Right lobe of liver (tissue), 4 donors: ENCODE data around the gene NT5E.

ENCODE experiments used
- POLR2A ChIP-seq: fragments of 450-650 bp; IDR thresholded peaks from one replicate; pipeline ENCODE4 v1.6.1; 2017; ENCODE audit warnings: antibody characterized with exemption, mild to moderate bottlenecking
- TF ChIP-seq, protein P1 (sequence below), 4 donors: fragments of 200-600 bp in 3 of 4; fragments of 450-650 bp in 1 of 4; IDR thresholded peaks; one replicate each; pipeline versions ENCODE4 v1.5.1 to v1.8.0; 2016 to 2022; ENCODE audit warnings: antibody characterized with exemption in 4 of 4, mild to moderate bottlenecking in 2 of 4
- donor health status: DM: no; HTN: no; CAD: no.
- donor health status: DM: no; HTN: no; CAD: no.
- donor health status: DM: no; HTN: yes; CAD: no.

DNA sequence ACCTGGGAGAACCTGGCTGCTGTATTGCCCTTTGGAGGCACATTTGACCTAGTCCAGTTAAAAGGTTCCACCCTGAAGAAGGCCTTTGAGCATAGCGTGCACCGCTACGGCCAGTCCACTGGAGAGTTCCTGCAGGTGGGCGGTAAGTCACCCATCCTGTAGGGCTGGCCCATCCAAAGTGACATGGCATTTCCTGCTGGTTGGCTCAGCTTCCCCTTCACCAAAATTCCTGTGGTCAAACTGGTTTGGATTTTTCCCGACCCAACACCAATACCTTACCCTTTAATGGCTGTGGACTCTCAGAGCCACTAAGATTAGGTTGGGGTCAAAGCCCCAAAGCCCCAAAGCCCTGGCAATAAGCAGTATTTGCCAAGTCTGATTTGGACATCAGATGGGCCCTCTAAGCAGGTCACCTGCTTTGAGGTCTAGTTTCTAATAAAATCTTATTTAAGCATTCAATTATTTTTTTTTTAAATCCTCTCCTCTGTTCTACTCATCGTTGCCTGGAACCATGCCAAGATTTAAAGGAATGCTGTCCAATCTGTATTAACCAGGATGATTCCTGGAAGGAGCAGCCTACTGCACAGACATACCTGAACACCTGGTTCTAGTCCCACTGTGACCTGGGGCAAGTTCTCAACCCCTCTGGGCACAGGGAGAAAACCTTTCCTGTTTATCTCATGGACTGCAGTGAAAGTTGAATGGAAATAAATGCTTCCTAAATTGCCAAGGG is 40.8 kb downstream of the NT5E start:
- TF ChIP-seq POLR2A: no peak
- TF ChIP-seq, protein P1, sequence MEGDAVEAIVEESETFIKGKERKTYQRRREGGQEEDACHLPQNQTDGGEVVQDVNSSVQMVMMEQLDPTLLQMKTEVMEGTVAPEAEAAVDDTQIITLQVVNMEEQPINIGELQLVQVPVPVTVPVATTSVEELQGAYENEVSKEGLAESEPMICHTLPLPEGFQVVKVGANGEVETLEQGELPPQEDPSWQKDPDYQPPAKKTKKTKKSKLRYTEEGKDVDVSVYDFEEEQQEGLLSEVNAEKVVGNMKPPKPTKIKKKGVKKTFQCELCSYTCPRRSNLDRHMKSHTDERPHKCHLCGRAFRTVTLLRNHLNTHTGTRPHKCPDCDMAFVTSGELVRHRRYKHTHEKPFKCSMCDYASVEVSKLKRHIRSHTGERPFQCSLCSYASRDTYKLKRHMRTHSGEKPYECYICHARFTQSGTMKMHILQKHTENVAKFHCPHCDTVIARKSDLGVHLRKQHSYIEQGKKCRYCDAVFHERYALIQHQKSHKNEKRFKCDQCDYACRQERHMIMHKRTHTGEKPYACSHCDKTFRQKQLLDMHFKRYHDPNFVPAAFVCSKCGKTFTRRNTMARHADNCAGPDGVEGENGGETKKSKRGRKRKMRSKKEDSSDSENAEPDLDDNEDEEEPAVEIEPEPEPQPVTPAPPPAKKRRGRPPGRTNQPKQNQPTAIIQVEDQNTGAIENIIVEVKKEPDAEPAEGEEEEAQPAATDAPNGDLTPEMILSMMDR (IDR thresholded peaks at IDR 0.05): no peak
